GM23338 (cell line): ENCODE data around the gene RIPK4. TPM values are rescaled to one million over a fixed set of nuclear protein-coding genes. Genes with fewer than 3 reads are reported as not detected.

ENCODE experiments used
- ATAC-seq: fragments of 200-7000 bp; cut with Tn5 transposase; 3 replicates; pipeline ENCODE4 v1.9.1; 2020
- DNase-seq: peaks from one replicate; pipeline ENCODE4 v3.0.0-alpha.2; 2015; ENCODE audit warnings: low spot score
- H2AFZ ChIP-seq: fragments of 200-600 bp; sonication (generic); 2 replicates; pipeline ENCODE4 v1.8.0; 2016; ENCODE audit warnings: antibody characterized with exemption, mild to moderate bottlenecking, moderate library complexity
- H3F3A ChIP-seq: fragments of 200-600 bp; sonication (generic); replicated peaks from 2 replicates; pipeline ENCODE4 v1.8.0; 2017; ENCODE audit warnings: antibody characterized with exemption, mixed run types, low read depth
- H3K27ac ChIP-seq: fragments of 200-600 bp; sonication (generic); 2 replicates; pipeline ENCODE4 v1.6.1; 2016; ENCODE audit warnings: low read depth
- H3K27me3 ChIP-seq: fragments of 200-600 bp; sonication (generic); 2 replicates; pipeline ENCODE4 v1.8.0; 2016; ENCODE audit warnings: mild to moderate bottlenecking, mixed run types, moderate library complexity; ENCODE audit not compliant: insufficient read depth
- H3K36me3 ChIP-seq: fragments of 200-600 bp; sonication (generic); 2 replicates; pipeline ENCODE4 v1.8.0; 2016; ENCODE audit warnings: mild to moderate bottlenecking; ENCODE audit not compliant: insufficient read depth
- H3K4me1 ChIP-seq: fragments of 200-600 bp; sonication (generic); 2 replicates; pipeline ENCODE4 v1.8.0; 2016; ENCODE audit warnings: mild to moderate bottlenecking, moderate library complexity; ENCODE audit not compliant: insufficient read depth
- H3K4me2 ChIP-seq: fragments of 200-600 bp; sonication (generic); 2 replicates; pipeline ENCODE4 v1.7.1; 2017; ENCODE audit warnings: mixed run types
- H3K4me3 ChIP-seq: fragments of 200-600 bp; sonication (generic); 2 replicates; pipeline ENCODE4 v1.6.1; 2016; ENCODE audit warnings: mixed run types
- H3K79me2 ChIP-seq: fragments of 200-600 bp; sonication (generic); replicated peaks from 2 replicates; pipeline ENCODE4 v1.8.0; 2017; ENCODE audit warnings: mild to moderate bottlenecking; ENCODE audit not compliant: insufficient read depth
- H3K9me2 ChIP-seq: fragments of 200-600 bp; sonication (generic); 2 replicates; pipeline ENCODE4 v1.8.0; 2017; ENCODE audit not compliant: insufficient read depth
- H4K20me1 ChIP-seq: fragments of 200-600 bp; sonication (generic); replicated peaks from 2 replicates; pipeline ENCODE4 v1.8.0; 2017; ENCODE audit warnings: mild to moderate bottlenecking; ENCODE audit not compliant: insufficient read depth
- H3K27ac Mint-ChIP-seq: 2 replicates; pipeline ENCODE4 v1.8.0; 2020; ENCODE audit warnings: inconsistent platforms, mild to moderate bottlenecking, moderate library complexity, mixed read lengths
- H3K27me3 Mint-ChIP-seq: 3 replicates; pipeline ENCODE4 v1.8.0; 2022; ENCODE audit warnings: low read depth, mild to moderate bottlenecking, moderate library complexity, mixed read lengths, inconsistent platforms; ENCODE audit not compliant: insufficient read depth, poor library complexity
- H3K36me3 Mint-ChIP-seq: 3 replicates; pipeline ENCODE4 v1.8.0; 2021; ENCODE audit warnings: low read depth, mild to moderate bottlenecking, inconsistent platforms, moderate library complexity, mixed read lengths
- H3K4me1 Mint-ChIP-seq: 3 replicates; pipeline ENCODE4 v1.8.0; 2020; ENCODE audit warnings: mild to moderate bottlenecking, inconsistent platforms, mixed read lengths
- H3K4me3 Mint-ChIP-seq: 3 replicates; pipeline ENCODE4 v1.8.0; 2021; ENCODE audit warnings: moderate library complexity, mild to moderate bottlenecking, inconsistent platforms, mixed read lengths
- H3K9me3 Mint-ChIP-seq: 3 replicates; pipeline ENCODE4 v1.8.0; 2020; ENCODE audit warnings: moderate library complexity, mild to moderate bottlenecking, inconsistent platforms, mixed read lengths
- CREB1 ChIP-seq: fragments of 250-450 bp; sonication (Bioruptor Pico); IDR thresholded peaks from 2 replicates; pipeline ENCODE4 v1.5.0; 2020; ENCODE audit warnings: low read depth, mild to moderate bottlenecking, moderate library complexity
- CTCF ChIP-seq, 2 experiments: fragments of 200-600 bp in 1 of 2; sonication (generic) in 1 of 2; conservative IDR thresholded peaks; 2 replicates each; pipeline versions ENCODE4 v1.5.1 to v1.6.1; 2016 to 2017; ENCODE audit warnings: antibody characterized with exemption in 2 of 2, low read depth in 2 of 2, mild to moderate bottlenecking in 2 of 2, moderate library complexity in 1 of 2
- ETS1 ChIP-seq: IDR thresholded peaks from 2 replicates; pipeline ENCODE4 v1.6.1; 2016; ENCODE audit warnings: antibody characterized with exemption
- EZH2 ChIP-seq: fragments of 200-600 bp; sonication (generic); IDR thresholded peaks from one replicate; pipeline ENCODE4 v1.8.0; 2017; ENCODE audit warnings: antibody characterized with exemption, mild to moderate bottlenecking, low read depth; ENCODE audit not compliant: unreplicated experiment
- EZH2phosphoT487 ChIP-seq: fragments of 200-600 bp; sonication (generic); IDR thresholded peaks from one replicate; pipeline ENCODE4 v1.8.1; 2018; ENCODE audit warnings: antibody characterized with exemption; ENCODE audit not compliant: unreplicated experiment
- JUNB ChIP-seq: IDR thresholded peaks from one replicate; pipeline ENCODE4 v1.6.1; 2016; ENCODE audit warnings: antibody characterized with exemption; ENCODE audit not compliant: unreplicated experiment
- NANOG ChIP-seq: IDR thresholded peaks from 2 replicates; pipeline ENCODE4 v1.6.1; 2016; ENCODE audit warnings: antibody characterized with exemption, borderline replicate concordance
- POLR2AphosphoS5 ChIP-seq: IDR thresholded peaks from 2 replicates; pipeline ENCODE4 v1.6.1; 2016; ENCODE audit warnings: antibody characterized with exemption, low read depth
- REST ChIP-seq: IDR thresholded peaks from one replicate; pipeline ENCODE4 v1.6.1; 2018; ENCODE audit warnings: antibody characterized with exemption; ENCODE audit not compliant: unreplicated experiment
- STAT1 ChIP-seq: IDR thresholded peaks from one replicate; pipeline ENCODE4 v1.6.1; 2016; ENCODE audit warnings: antibody characterized with exemption; ENCODE audit not compliant: unreplicated experiment
- ZNF114 ChIP-seq: fragments of 250-450 bp; sonication (Bioruptor Pico); IDR thresholded peaks from 2 replicates; pipeline ENCODE4 v1.5.0; 2020; ENCODE audit warnings: mild to moderate bottlenecking, moderate library complexity
- ZNF331 ChIP-seq: fragments of 250-450 bp; sonication (Bioruptor Pico); IDR thresholded peaks from 2 replicates; pipeline ENCODE4 v1.5.0; 2020; ENCODE audit warnings: low read depth, mild to moderate bottlenecking, moderate library complexity
- ZNF462 ChIP-seq: fragments of 250-450 bp; sonication (Bioruptor Pico); IDR thresholded peaks from 2 replicates; pipeline ENCODE4 v1.5.0; 2020; ENCODE audit warnings: mild to moderate bottlenecking, moderate library complexity
- polyA plus RNA-seq: library from polyadenylated mRNA; unstranded; fragments of >200 nt; fragmentation: Nextera tagmentation; extraction: Ambion mirVana; gene quantifications from 2 replicates; pipeline ENCODE4 v1.2.1, GENCODE V29; 2016
- total RNA-seq: library from RNA; depleted of rRNA; stranded (reverse); fragments of >200 nt; shearing (Covaris generic); gene quantifications from 2 replicates; pipeline ENCODE4 v1.2.3, GENCODE V29; 2014

RIPK4 gene
- total and polyA plus RNA-seq, 2 experiments from 2014 or later, result 2.5 to 9.9 TPM

- H3K4me1 Mint-ChIP-seq, result peaks cover 36% of the 10 kb centered on the region
- Histone ChIP-seq H3F3A (no peaks in the 10 kb centered on the region), H3K4me3 (no peak overlapping the region), H3K4me1 (no peaks in the 10 kb centered on the region; the same call in 1 of the 2 replicates), H3K9me2 (no peaks in the 10 kb centered on the region), H3K27ac (no peak overlapping the region), H2AFZ (no peak overlapping the region), H3K4me2 (no peak overlapping the region), H3K27me3 (peaks cover 7% of the 10 kb centered on the region), H3K79me2 (no peaks in the 10 kb centered on the region), H4K20me1 (no peaks in the 10 kb centered on the region), H3K36me3 (no peaks in the 10 kb centered on the region)
- TF ChIP-seq ZNF462 (CRISPR knock-in tag), result no peak
- no peak for TF ChIP-seq EZH2phosphoT487
- TF ChIP-seq NANOG, result no peak
- TF ChIP-seq POLR2AphosphoS5, result no peak
- no peak for TF ChIP-seq ZNF331 (CRISPR knock-in tag)
- no peak for TF ChIP-seq EZH2
- TF ChIP-seq STAT1, result no peak
- TF ChIP-seq CREB1 (CRISPR knock-in tag), result no peak
- no peak for TF ChIP-seq ZNF114 (CRISPR knock-in tag)
- TF ChIP-seq CTCF (conservative IDR thresholded peaks at IDR 0.05; ENCODE audit: low read depth in 2 of 2), result no peak
- no peak for TF ChIP-seq ETS1
- TF ChIP-seq JUNB, result no peak
- TF ChIP-seq REST, result no peak
- H3K36me3 Mint-ChIP-seq, result no peaks in the 10 kb centered on the region
- peaks cover 19% of the 10 kb centered on the region for H3K27me3 Mint-ChIP-seq
- no peaks in the 10 kb centered on the region for H3K9me3 Mint-ChIP-seq
- no peak for ATAC-seq
- no peak for DNase-seq
- H3K4me3 Mint-ChIP-seq, result no peak overlapping the region
- no peak overlapping the region for H3K27ac Mint-ChIP-seq
Observed at GRCh38 chr21:41719691-41720090, 47.2 kb downstream of the RIPK4 start.
